GM12873 (cell line): ENCODE measurements around the gene ARL6IP4.

Source experiments
- CTCF ChIP-seq: IDR thresholded peaks from 2 replicates; pipeline ENCODE4 v1.5.1; 2012; ENCODE audit warnings: low read depth, mild to moderate bottlenecking, moderate library complexity, low read length, control low read depth; ENCODE audit not compliant: insufficient read depth; ENCODE audit errors: missing control alignments

The ARL6IP4 gene

GRCh38 chr12:122981587-122982476 is 1.4 kb downstream of the ARL6IP4 start:
- TF ChIP-seq CTCF, result no peak

- TF ChIP-seq CTCF, result no peak
These were observed 2.0 kb downstream of the ARL6IP4 start for GRCh38 chr12:122982477-122982815.

- no peak for TF ChIP-seq CTCF
These were observed 2.7 kb downstream of the ARL6IP4 start for GRCh38 chr12:122982963-122983788.

- no peak for TF ChIP-seq CTCF
These were observed 3.5 kb downstream of the ARL6IP4 start for GRCh38 chr12:122983789-122984515.

- no peak for TF ChIP-seq CTCF
These were observed 4.3 kb downstream of the ARL6IP4 start for GRCh38 chr12:122984612-122985337.

GRCh38 chr12:122985338-122986257 is 5.1 kb downstream of the ARL6IP4 start:
- TF ChIP-seq CTCF, result no peak
